H1 (cell line): Measurements from ENCODE around the gene TFB1M. TPM values are rescaled to one million over a fixed set of nuclear protein-coding genes. Genes with fewer than 3 reads are reported as not detected.

Experiments
- CBX8 ChIP-seq: fragments of 300-800, 300-1000 bp; sonication (generic); IDR thresholded peaks from 2 replicates; pipeline ENCODE4 v1.7.1; 2016; ENCODE audit warnings: low read depth, low read length, borderline replicate concordance
- CHD7 ChIP-seq: fragments of 300-600 bp; sonication (generic); IDR thresholded peaks from 2 replicates; pipeline ENCODE4 v1.7.1; 2012; ENCODE audit warnings: low read length, moderate library complexity, mild to moderate bottlenecking, inconsistent platforms; ENCODE audit not compliant: insufficient replicate concordance
- CREB1 ChIP-seq: IDR thresholded peaks from 2 replicates; pipeline ENCODE4 v1.6.1; 2012; ENCODE audit warnings: inconsistent platforms
- FOSL1 ChIP-seq: IDR thresholded peaks from 2 replicates; pipeline ENCODE4 v1.6.1; 2011; ENCODE audit warnings: mild to moderate bottlenecking, low read depth, low read length, moderate library complexity; ENCODE audit not compliant: insufficient read depth
- KDM4A ChIP-seq: IDR thresholded peaks from one replicate; pipeline ENCODE4 v1.7.1; 2012; ENCODE audit warnings: low read depth, mild to moderate bottlenecking, moderate library complexity, low read length, inconsistent platforms; ENCODE audit not compliant: severe bottlenecking
- PHF8 ChIP-seq: fragments of 200-600 bp; sonication (generic); conservative IDR thresholded peaks from 2 replicates; pipeline ENCODE4 v1.7.1; 2012; ENCODE audit warnings: low read depth, mild to moderate bottlenecking, inconsistent platforms, low read length, moderate library complexity
- RBBP5 ChIP-seq: IDR thresholded peaks from 2 replicates; pipeline ENCODE4 v1.7.1; 2012; ENCODE audit warnings: low read depth, mild to moderate bottlenecking, inconsistent platforms, low read length, moderate library complexity, borderline replicate concordance
- SUZ12 ChIP-seq: fragments of 200-600 bp; sonication (generic); IDR thresholded peaks from 2 replicates; pipeline ENCODE4 v1.6.1; 2012; ENCODE audit warnings: mild to moderate bottlenecking, inconsistent platforms, low read length, moderate library complexity, mixed read lengths
- TAF1 ChIP-seq: IDR thresholded peaks from 2 replicates; pipeline ENCODE4 v1.6.1; 2011; ENCODE audit warnings: mild to moderate bottlenecking, low read depth, low read length
- polyA plus RNA-seq, 7 experiments: library from polyadenylated mRNA; depleted of rRNA in 3 of 7; stranded (reverse) in 5 of 7; unstranded in 2 of 7; fragments of >200 nt in 5 of 7; fragments of 200-250 nt in 2 of 7; gene quantifications; 1 replicate in 5 of 7; 2 replicates in 1 of 7; 4 replicates in 1 of 7; pipeline versions ENCODE4 v1.2.1 to v1.2.3, GENCODE V29; 2011 to 2013; ENCODE audit warnings: missing spikeins in 2 of 7, mixed read lengths in 2 of 7
- total RNA-seq: library from RNA; stranded (reverse); fragmentation: NEBNext Ultra II Directional; extraction: Animal tissue kit (Norgen Biotek cat#: 25700); gene quantifications from 2 replicates; pipeline ENCODE4 v1.2.1, GENCODE V29; 2021
- TF ChIP-seq, protein P1 (sequence below): IDR thresholded peaks from 2 replicates; pipeline ENCODE4 v1.6.1; 2011; ENCODE audit warnings: low read depth, mild to moderate bottlenecking, low read length; ENCODE audit not compliant: insufficient read depth
- TF ChIP-seq, protein P2 (sequence below): IDR thresholded peaks from 2 replicates; pipeline ENCODE4 v1.6.1; 2012; ENCODE audit warnings: inconsistent platforms

Gene TFB1M
- total and polyA plus RNA-seq, 2 of the 8 experiments (the other 6 are each of a cell fraction or from before 2014, with no cell fraction given), result 28.2 to 49.4 TPM

GRCh38 chr6:155219299-155219698 is 95.0 kb downstream of the TFB1M start (continued):
- TF ChIP-seq CHD7, result no peak
- TF ChIP-seq, protein P1, sequence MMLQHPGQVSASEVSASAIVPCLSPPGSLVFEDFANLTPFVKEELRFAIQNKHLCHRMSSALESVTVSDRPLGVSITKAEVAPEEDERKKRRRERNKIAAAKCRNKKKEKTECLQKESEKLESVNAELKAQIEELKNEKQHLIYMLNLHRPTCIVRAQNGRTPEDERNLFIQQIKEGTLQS, result no peak
- TF ChIP-seq, protein P2, sequence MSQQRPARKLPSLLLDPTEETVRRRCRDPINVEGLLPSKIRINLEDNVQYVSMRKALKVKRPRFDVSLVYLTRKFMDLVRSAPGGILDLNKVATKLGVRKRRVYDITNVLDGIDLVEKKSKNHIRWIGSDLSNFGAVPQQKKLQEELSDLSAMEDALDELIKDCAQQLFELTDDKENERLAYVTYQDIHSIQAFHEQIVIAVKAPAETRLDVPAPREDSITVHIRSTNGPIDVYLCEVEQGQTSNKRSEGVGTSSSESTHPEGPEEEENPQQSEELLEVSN, result no peak
- no peak for TF ChIP-seq SUZ12
- no peak for TF ChIP-seq FOSL1
- TF ChIP-seq KDM4A, result no peak
- no peak for TF ChIP-seq RBBP5
- TF ChIP-seq PHF8, result no peak
- TF ChIP-seq CREB1, result no peak
- TF ChIP-seq CBX8, result no peak
- TF ChIP-seq TAF1, result no peak
